HG03558 (cell line): Measurements from ENCODE around the gene CNTN1.
"Not testable (repeated sequence)": the region's sequence is repeated elsewhere in the genome, so short reads cannot be mapped to it uniquely, and the experiment has no call there.

ENCODE experiments used
- ATAC-seq: cut with Tn5 transposase; IDR thresholded peaks from one replicate; pipeline ENCODE4 v1.9.1; 2021; ENCODE audit warnings: moderate number of reproducible peaks; ENCODE audit not compliant: unreplicated experiment; ENCODE audit errors: extremely low read depth

The CNTN1 gene

GRCh38 chr12:41074473-41074769 is 382.2 kb downstream of the CNTN1 start:
- ATAC-seq, result no peak

DNA sequence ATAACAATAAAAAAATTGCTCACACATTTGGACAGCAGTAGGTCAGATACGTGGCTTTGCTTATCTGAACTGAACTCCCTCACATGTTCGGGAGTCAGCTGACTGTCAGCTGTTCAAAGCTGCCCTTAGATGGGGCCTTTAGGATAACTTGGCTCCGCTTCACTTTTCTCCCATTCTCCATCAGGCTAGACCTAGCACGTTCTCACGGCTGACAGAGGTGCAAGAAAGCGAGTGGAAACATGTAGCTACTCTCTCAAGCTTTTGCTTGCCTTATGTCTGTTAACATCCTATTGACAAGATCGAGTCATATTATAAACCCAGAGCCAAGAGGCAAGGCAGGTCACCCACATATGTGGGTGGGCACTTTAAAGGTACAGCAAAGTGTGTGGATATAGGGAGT is 383.9 kb downstream of the CNTN1 start:
- ATAC-seq, result no peak

- not testable (repeated sequence) for ATAC-seq
These were observed 389.0 kb downstream of the CNTN1 start for GRCh38 chr12:41081241-41081640.

DNA sequence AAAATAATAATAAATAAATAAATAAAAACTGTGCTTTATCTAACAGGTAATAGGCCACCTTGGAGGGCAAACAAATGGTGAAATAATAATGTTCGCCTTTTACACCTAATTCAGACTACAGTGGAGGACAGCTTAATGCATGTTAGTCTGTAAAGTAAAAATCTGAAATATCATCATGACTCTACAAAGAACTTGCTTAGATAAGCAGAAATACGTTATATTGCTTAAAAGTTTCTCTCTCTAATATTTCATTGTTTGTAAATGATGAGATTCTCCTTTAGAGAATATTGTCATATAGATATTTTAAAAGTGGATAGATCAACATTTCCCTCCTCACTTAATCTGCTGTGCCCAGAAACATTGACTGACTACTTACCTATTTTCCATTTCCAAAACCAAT is 397.2 kb downstream of the CNTN1 start:
- no peak for ATAC-seq

GRCh38 chr12:41092115-41092514 is 399.9 kb downstream of the CNTN1 start:
- ATAC-seq, result no peak

- ATAC-seq, result no peak
These were observed 404.6 kb downstream of the CNTN1 start for GRCh38 chr12:41096797-41097196.

DNA sequence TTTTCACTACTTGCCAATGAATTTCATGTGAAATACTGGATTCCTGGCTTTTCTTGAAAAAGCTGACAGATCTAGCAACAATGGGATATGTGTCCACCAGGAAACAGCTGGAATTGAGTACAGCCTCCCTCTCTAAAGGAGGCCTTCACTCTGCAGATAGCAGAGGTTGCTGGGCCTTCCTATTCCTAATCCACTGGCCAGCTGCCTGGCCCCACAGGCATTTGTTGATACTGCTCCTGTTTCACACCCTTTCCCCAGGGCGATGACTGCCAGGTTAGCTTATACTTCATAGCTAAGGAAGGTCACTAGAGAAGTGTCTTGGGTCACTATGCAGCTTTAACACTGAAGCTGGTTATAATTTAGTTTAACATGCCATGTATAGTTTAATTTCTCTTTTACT is 408.3 kb downstream of the CNTN1 start:
- no peak for ATAC-seq

DNA sequence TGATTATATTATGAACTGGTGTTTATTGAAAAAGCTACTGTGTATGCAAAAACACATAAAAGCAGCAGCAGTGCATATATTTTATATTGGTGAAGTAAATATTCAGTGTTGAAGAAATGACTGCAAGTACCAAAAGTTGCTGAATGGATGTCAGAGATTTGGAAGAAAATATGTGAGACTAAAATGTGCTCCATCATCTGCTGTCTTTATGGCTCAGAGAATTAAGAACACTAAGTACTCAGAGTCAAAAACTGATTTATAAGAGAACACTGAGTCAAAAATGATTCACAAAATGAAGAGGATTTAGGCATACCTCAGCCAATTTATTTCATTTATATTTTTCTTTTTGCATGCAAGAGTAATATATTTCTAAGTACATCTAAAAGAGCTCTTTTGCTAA is 409.6 kb downstream of the CNTN1 start:
- ATAC-seq, result no peak

DNA sequence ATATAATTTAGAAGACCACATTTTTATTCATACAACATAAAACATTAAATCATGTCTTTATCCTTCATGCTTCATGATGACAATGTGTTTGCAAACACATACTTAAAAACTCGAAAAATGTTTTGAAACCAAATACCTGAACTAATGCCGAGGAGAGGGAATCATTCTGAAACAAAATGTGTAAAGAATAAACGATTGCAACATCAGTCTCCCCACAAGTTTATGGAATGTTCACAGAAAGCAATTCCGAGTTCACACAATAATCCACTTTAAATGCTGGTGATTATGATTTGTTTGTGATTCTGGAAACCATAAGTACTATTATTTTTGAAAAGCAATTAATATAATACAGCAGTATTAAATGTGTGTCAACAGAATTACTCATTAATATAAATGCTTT is 411.4 kb downstream of the CNTN1 start:
- no peak for ATAC-seq

DNA sequence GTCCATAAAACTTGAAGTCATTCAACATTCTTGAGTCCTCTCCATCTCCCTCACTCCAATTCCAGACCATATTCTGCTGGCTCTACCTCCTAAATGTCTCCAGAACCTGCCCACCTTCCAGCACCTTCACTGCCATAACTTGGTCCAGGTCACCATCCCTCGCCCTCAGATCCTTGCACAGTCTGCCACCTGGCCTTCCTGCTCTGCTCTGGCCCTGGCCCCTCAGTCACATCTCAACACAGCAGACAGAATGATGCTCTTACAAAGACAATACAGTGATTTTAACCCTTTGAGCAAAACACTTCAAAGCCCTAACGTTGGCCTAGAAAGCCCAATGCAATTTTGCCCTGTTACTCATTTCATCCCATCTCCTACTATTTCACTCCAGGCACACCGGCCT is 414.1 kb downstream of the CNTN1 start:
- no peak for ATAC-seq

- ATAC-seq, result no peak
These were observed 415.8 kb downstream of the CNTN1 start for GRCh38 chr12:41108032-41108431.

DNA sequence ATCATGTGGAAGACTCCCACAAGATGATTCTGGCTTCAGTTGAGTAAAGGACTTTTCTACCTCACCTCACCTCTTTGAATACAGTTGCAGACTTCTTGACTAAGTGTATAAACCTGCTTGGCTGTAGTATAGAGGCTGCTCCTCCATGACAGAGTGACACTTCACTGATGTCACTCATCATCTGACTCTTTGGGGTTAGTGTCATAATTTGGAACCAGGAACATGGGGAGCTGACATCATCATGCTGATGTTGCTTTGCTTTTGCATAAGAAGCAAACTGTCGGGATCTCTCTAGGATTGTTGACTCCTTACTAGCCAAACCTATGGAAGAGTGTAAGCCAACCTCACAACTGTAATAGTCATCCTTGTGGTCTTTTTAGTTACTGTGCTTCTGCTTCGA is 420.7 kb downstream of the CNTN1 start:
- ATAC-seq, result no peak

GRCh38 chr12:41120211-41120610 is 428.0 kb downstream of the CNTN1 start:
- no peak for ATAC-seq

DNA sequence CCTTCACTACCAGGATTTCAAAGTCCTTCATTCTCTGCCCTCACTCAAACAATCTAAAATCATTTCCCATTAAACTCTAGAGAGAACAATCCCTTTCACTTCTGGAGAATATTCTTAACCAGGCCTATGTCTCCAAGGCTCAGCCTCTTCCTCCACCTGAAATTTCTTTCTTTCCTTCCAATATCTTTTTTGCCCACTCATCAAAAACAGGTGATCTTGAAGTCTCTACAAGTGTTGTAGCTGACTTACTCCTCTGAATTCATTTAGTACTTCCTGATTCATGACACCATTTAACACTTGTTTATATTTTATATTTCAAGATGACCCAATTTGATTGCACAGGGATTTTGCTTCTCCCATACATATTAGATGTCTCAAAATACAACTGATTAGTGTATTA is 429.1 kb downstream of the CNTN1 start:
- no peak for ATAC-seq
